ENCODE data around the gene RIC8B. TPM values are rescaled to one million over a fixed set of nuclear protein-coding genes. Genes with fewer than 3 reads are reported as not detected.

Gene RIC8B
- total RNA-seq, 1 experiment from 2014 or later, result 14.9 TPM

DNA sequence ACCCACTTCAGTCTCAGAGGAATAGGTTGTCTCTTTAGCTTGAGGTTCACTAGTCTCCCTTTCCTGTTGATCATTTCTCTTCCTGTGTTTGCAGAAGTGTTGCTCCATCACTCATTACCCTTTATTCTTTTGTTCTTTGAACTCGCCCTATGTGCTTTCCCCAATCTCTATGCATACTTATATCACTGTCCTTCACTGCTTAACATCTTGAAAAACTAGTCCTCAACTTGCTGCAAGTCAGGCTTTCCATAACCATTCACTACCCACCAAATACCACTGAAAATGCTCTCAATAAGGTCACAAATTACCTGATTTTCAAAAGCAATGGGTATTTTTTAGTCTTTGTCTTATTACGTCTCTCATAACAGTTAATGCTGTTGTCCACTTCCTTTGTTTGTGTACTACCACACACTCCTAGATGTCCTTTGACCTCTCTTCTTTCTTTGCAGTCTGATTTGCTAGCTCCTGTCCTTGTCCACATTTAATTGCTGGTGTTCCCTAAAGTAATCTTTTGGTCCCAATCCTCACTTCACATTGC, 80.8 kb downstream of the RIC8B start:
- Histone ChIP-seq H3K9me2 (ENCODE audit: insufficient read depth) (no peaks in the 10 kb centered on the region), H3K4me3 (no peak overlapping the region), H3K79me2 (ENCODE audit: low read depth) (no peaks in the 10 kb centered on the region), H3F3A (ENCODE audit: insufficient read depth, low read depth) (no peaks in the 10 kb centered on the region), H3K4me2 (no peak overlapping the region), H3K36me3 (ENCODE audit: low read depth) (no peaks in the 10 kb centered on the region), H3K27ac (no peak overlapping the region), H4K20me1 (ENCODE audit: insufficient read depth) (no peaks in the 10 kb centered on the region), H3K9me3 (ENCODE audit: insufficient read depth, low read depth) (no peaks in the 10 kb centered on the region), H3K27me3 (ENCODE audit: insufficient read depth, low read depth) (no peaks in the 10 kb centered on the region), H2AFZ (no peak overlapping the region), H3K4me1 (replicated peaks; ENCODE audit: insufficient read depth) (no peaks in the 10 kb centered on the region)
- BruUV-seq (replicated peaks), result no TSS peak
- intact Hi-C loops (cut with micrococcal nuclease; ENCODE audit: unreplicated experiment), result no loop called here
- ChIA-PET POLR2A (ENCODE audit: unreplicated experiment) (no interaction called here), CTCF (no interaction called here)
- TF ChIP-seq, protein P1, sequence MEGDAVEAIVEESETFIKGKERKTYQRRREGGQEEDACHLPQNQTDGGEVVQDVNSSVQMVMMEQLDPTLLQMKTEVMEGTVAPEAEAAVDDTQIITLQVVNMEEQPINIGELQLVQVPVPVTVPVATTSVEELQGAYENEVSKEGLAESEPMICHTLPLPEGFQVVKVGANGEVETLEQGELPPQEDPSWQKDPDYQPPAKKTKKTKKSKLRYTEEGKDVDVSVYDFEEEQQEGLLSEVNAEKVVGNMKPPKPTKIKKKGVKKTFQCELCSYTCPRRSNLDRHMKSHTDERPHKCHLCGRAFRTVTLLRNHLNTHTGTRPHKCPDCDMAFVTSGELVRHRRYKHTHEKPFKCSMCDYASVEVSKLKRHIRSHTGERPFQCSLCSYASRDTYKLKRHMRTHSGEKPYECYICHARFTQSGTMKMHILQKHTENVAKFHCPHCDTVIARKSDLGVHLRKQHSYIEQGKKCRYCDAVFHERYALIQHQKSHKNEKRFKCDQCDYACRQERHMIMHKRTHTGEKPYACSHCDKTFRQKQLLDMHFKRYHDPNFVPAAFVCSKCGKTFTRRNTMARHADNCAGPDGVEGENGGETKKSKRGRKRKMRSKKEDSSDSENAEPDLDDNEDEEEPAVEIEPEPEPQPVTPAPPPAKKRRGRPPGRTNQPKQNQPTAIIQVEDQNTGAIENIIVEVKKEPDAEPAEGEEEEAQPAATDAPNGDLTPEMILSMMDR (conservative IDR thresholded peaks at IDR 0.05), result no peak
- no peak for TF ChIP-seq EZH2 (IDR thresholded peaks at IDR 0.05; ENCODE audit: low read depth)
- no peak for DNase-seq

DNA sequence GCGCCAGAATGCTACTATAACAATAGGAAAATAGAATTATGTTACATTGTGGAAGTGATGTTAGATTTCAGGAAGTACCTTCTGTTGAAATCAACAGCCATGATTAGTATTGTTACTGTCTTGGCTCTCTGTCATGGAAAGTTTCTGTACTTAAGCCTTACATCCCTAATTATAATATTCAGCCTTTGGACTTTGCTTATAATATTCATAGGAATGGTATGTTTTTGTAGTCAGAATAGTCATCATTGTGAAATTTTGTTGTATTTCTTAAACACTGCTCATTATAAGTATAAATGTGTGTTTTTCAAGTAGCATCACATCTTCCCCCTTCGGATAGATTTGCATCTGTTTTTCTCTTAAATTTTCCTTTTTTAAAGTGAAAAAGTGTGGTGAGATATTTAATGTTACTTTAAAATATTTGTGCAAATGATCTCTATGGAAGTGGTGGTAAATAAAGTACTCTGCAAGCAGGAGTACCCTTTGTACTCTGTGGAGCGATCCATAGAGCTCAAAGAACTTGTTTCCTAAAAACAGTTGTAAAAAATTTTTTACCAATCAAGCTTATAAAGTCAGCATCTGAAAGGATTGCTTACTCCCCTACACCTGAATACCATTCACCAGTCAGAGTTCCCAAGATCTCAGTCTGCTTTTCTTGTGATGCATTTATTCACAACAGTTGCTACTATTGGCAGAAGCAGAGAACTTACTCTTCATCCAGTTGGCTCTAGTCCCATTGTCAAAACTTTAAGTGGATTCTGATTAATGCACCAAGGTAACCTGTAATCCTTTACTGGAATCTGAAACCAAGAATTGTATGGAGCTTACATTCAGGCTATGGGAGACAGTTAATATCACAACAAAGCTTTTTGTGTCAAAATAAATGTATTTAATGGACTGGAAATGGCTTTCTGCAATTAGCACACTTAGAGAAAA, 87.8 kb downstream of the RIC8B start:
- Histone ChIP-seq H3K4me2 (no peak overlapping the region), H3K4me1 (replicated peaks; ENCODE audit: insufficient read depth) (no peaks in the 10 kb centered on the region), H2AFZ (no peak overlapping the region), H3K27ac (no peak overlapping the region), H3K9me2 (ENCODE audit: insufficient read depth) (no peaks in the 10 kb centered on the region), H3K36me3 (ENCODE audit: low read depth) (no peaks in the 10 kb centered on the region), H3K79me2 (ENCODE audit: low read depth) (no peaks in the 10 kb centered on the region), H3K9me3 (ENCODE audit: insufficient read depth, low read depth) (no peaks in the 10 kb centered on the region), H3K27me3 (ENCODE audit: insufficient read depth, low read depth) (no peaks in the 10 kb centered on the region), H3F3A (ENCODE audit: insufficient read depth, low read depth) (no peaks in the 10 kb centered on the region), H4K20me1 (ENCODE audit: insufficient read depth) (no peaks in the 10 kb centered on the region), H3K4me3 (no peak overlapping the region)
- ChIA-PET CTCF (no interaction called here), POLR2A (ENCODE audit: unreplicated experiment) (no interaction called here)
- no peak for TF ChIP-seq EZH2 (IDR thresholded peaks at IDR 0.05; ENCODE audit: low read depth)
- TF ChIP-seq, protein P1 (conservative IDR thresholded peaks at IDR 0.05), result no peak
- DNase-seq, result no peak
- no TSS peak for BruUV-seq (replicated peaks)
- intact Hi-C loops (cut with micrococcal nuclease; ENCODE audit: unreplicated experiment), result no loop called here

DNA sequence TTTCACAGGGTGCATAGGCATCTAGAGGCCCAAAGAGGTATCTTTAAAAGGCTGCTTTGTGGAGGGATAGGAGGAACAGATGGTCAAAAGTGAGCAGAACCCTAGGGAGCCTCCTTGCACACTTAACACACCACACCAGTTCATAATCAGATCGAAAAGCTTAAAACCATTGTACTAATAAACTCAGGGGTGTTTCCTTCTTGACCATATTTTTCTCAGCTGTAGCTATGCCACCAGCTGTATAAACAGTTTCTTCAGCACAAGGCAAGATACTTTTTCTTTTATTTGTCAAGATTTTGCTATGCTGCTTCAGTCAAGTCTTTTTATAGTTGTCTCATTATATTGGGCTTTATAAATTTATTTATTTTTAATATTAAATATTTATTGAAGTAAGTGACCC, 88.7 kb downstream of the RIC8B start:
- no peaks in the 10 kb centered on the region for H3K27me3 ChIP-seq (ENCODE audit: insufficient read depth, low read depth)
- H3K27ac ChIP-seq, result no peak overlapping the region
- no peak overlapping the region for H2AFZ ChIP-seq
- POLR2A ChIA-PET (ENCODE audit: unreplicated experiment), result no interaction called here
- TF ChIP-seq, protein P1 (conservative IDR thresholded peaks at IDR 0.05), result no peak
- TF ChIP-seq EZH2 (IDR thresholded peaks at IDR 0.05; ENCODE audit: low read depth), result no peak
- no peaks in the 10 kb centered on the region for H3K36me3 ChIP-seq (ENCODE audit: low read depth)
- H3K79me2 ChIP-seq (ENCODE audit: low read depth), result no peaks in the 10 kb centered on the region
- no peak overlapping the region for H3K4me3 ChIP-seq
- no peaks in the 10 kb centered on the region for H3F3A ChIP-seq (ENCODE audit: insufficient read depth, low read depth)
- no peaks in the 10 kb centered on the region for H3K4me1 ChIP-seq (replicated peaks; ENCODE audit: insufficient read depth)
- no TSS peak for BruUV-seq (replicated peaks)
- H4K20me1 ChIP-seq (ENCODE audit: insufficient read depth), result no peaks in the 10 kb centered on the region
- intact Hi-C loops (cut with micrococcal nuclease; ENCODE audit: unreplicated experiment), result no loop called here
- H3K9me2 ChIP-seq (ENCODE audit: insufficient read depth), result no peaks in the 10 kb centered on the region
- CTCF ChIA-PET, result no interaction called here
- no peak overlapping the region for H3K4me2 ChIP-seq
- no peaks in the 10 kb centered on the region for H3K9me3 ChIP-seq (ENCODE audit: insufficient read depth, low read depth)
- DNase-seq, result no peak
